NB4 (cell line): Measurements from ENCODE around the gene CAMK2A.

Experiments
- CTCF ChIP-seq: IDR thresholded peaks from one replicate; pipeline ENCODE4 v1.5.1; 2012; ENCODE audit warnings: low read depth, low read length
- MAX ChIP-seq: IDR thresholded peaks from 2 replicates; pipeline ENCODE4 v1.6.1; 2011; ENCODE audit warnings: low read depth, low read length
- POLR2A ChIP-seq: IDR thresholded peaks from 2 replicates; pipeline ENCODE4 v1.6.1; 2011; ENCODE audit warnings: mild to moderate bottlenecking; ENCODE audit not compliant: insufficient read length; ENCODE audit errors: extremely low read depth

- TF ChIP-seq POLR2A (no peak), MAX (no peak), CTCF (no peak)
Observed at GRCh38 chr5:150309101-150309885, 19.7 kb upstream of the CAMK2A start.
